GM12891 (cell line): ENCODE measurements around the gene TBRG4.

Experiments used
- POLR2A ChIP-seq: IDR thresholded peaks from 2 replicates; pipeline ENCODE4 v1.6.1; 2011; ENCODE audit warnings: low read depth, low read length, control low read depth
- POLR2AphosphoS5 ChIP-seq: IDR thresholded peaks from 2 replicates; pipeline ENCODE4 v1.6.1; 2011; ENCODE audit warnings: low read depth, low read length, control low read depth
- POU2F2 ChIP-seq: IDR thresholded peaks from 2 replicates; pipeline ENCODE4 v1.6.1; 2011; ENCODE audit warnings: low read depth, mild to moderate bottlenecking, control low read depth, low read length, moderate library complexity

- TF ChIP-seq POLR2A (no peak), POU2F2 (no peak), POLR2AphosphoS5 (no peak)
These were observed 35.3 kb upstream of the TBRG4 start for GRCh38 chr7:45146531-45147379.
